Parathyroid adenoma (tissue), 2 donors: ENCODE measurements around the gene IZUMO2.

Experiments
- H2AFZ ChIP-seq: fragments of 300-600 bp; sonication (generic); one replicate; pipeline ENCODE4 v1.7.0; 2017; ENCODE audit warnings: antibody characterized with exemption, mild to moderate bottlenecking
- H3K27ac ChIP-seq: fragments of 300-600 bp; sonication (generic); one replicate; pipeline ENCODE4 v1.7.0; 2017
- H3K27me3 ChIP-seq: fragments of 300-600 bp; sonication (generic); one replicate; pipeline ENCODE4 v1.7.0; 2017; ENCODE audit warnings: low read length; ENCODE audit not compliant: control insufficient read depth, insufficient read depth
- H3K36me3 ChIP-seq: fragments of 300-600 bp; sonication (generic); one replicate; pipeline ENCODE4 v1.7.0; 2017; ENCODE audit warnings: low read length; ENCODE audit not compliant: control insufficient read depth, insufficient read depth
- H3K4me1 ChIP-seq: fragments of 300-600 bp; sonication (generic); one replicate; pipeline ENCODE4 v1.7.0; 2017; ENCODE audit warnings: control low read depth
- H3K4me2 ChIP-seq: fragments of 300-600 bp; sonication (generic); one replicate; pipeline ENCODE4 v1.7.0; 2017; ENCODE audit warnings: low read length
- H3K4me3 ChIP-seq: fragments of 300-600 bp; sonication (generic); one replicate; pipeline ENCODE4 v1.7.0; 2017; ENCODE audit warnings: low read depth, low read length
- H3K79me2 ChIP-seq: fragments of 300-600 bp; sonication (generic); one replicate; pipeline ENCODE4 v1.7.0; 2017; ENCODE audit warnings: control low read depth
- H3K9ac ChIP-seq: fragments of 300-600 bp; sonication (generic); one replicate; pipeline ENCODE4 v1.7.0; 2017; ENCODE audit warnings: mild to moderate bottlenecking
- H3K9me3 ChIP-seq: fragments of 300-600 bp; sonication (generic); one replicate; pipeline ENCODE4 v1.7.0; 2017; ENCODE audit warnings: low read length; ENCODE audit not compliant: control insufficient read depth
- TF ChIP-seq, protein P1 (sequence below): fragments of 300-600 bp; sonication (generic); IDR thresholded peaks from one replicate; pipeline ENCODE4 v1.7.0; 2017; ENCODE audit warnings: antibody characterized with exemption, mild to moderate bottlenecking
- donor health status: primary hyperparathyroidism.

IZUMO2 gene

DNA sequence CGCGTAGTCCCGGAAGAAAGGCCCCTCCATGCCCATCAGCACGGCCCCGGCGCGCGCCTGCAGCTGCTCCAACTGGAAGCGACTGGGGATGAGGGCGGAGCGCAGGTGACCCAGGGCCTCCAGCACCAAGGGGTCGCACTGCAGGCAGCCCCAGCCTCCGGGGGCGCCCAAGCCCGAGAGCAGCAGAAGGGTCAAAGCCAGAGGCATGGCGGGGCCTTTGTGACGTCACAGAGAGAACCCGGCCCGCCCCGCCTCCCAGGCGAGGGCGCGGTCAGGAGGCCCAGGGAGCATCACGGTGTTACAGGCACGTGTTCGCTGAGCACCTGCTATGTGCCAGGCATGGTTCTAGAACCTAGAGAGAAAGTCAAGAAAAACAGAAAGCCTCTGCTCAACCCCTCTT lies at the start of gene IZUMO2:
TSS of gene IZUMO2 (minus strand) at position 294 of the 400 bp plus-strand sequence. CDS start at position 207, 87 bp downstream.
- Histone ChIP-seq H2AFZ (peak within 1 kb of the TSS; percentile 33), H3K9me3 (no peaks in the 10 kb centered on the region), H3K36me3 (no peaks in the 10 kb centered on the region), H3K9ac (no peak within 1 kb of the TSS), H3K4me3 (no peak within 1 kb of the TSS), H3K27ac (no peak within 1 kb of the TSS), H3K27me3 (no peaks in the 10 kb centered on the region), H3K4me1 (peaks cover 5% of the 10 kb centered on the region), H3K79me2 (no peaks in the 10 kb centered on the region), H3K4me2 (no peak within 1 kb of the TSS)
- TF ChIP-seq, protein P1, sequence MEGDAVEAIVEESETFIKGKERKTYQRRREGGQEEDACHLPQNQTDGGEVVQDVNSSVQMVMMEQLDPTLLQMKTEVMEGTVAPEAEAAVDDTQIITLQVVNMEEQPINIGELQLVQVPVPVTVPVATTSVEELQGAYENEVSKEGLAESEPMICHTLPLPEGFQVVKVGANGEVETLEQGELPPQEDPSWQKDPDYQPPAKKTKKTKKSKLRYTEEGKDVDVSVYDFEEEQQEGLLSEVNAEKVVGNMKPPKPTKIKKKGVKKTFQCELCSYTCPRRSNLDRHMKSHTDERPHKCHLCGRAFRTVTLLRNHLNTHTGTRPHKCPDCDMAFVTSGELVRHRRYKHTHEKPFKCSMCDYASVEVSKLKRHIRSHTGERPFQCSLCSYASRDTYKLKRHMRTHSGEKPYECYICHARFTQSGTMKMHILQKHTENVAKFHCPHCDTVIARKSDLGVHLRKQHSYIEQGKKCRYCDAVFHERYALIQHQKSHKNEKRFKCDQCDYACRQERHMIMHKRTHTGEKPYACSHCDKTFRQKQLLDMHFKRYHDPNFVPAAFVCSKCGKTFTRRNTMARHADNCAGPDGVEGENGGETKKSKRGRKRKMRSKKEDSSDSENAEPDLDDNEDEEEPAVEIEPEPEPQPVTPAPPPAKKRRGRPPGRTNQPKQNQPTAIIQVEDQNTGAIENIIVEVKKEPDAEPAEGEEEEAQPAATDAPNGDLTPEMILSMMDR: no peak

DNA sequence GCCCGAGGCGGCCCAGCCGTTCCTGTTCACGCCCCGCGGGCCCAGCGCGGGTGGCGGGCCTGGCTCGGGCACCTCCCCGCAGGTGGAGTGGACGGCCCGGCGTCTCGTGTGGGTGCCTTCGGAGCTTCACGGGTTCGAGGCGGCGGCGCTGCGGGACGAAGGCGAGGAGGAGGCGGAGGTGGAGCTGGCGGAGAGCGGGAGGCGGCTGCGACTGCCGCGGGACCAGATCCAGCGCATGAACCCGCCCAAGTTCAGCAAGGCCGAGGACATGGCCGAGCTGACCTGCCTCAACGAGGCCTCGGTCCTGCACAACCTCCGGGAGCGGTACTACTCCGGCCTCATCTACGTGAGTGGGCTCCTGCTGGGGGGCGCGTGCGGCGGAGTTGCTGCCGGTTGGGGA lies 47.3 kb upstream of the IZUMO2 start:
- H3K9me3 ChIP-seq: no peaks in the 10 kb centered on the region
- H3K27me3 ChIP-seq: no peaks in the 10 kb centered on the region
- H3K4me1 ChIP-seq: no peaks in the 10 kb centered on the region
- H3K4me3 ChIP-seq: no peak overlapping the region
- H2AFZ ChIP-seq: no peak overlapping the region
- H3K79me2 ChIP-seq: no peaks in the 10 kb centered on the region
- H3K4me2 ChIP-seq: no peak overlapping the region
- H3K27ac ChIP-seq: no peak overlapping the region
- H3K9ac ChIP-seq: no peak overlapping the region
- H3K36me3 ChIP-seq: no peaks in the 10 kb centered on the region
- TF ChIP-seq, protein P1: no peak

DNA sequence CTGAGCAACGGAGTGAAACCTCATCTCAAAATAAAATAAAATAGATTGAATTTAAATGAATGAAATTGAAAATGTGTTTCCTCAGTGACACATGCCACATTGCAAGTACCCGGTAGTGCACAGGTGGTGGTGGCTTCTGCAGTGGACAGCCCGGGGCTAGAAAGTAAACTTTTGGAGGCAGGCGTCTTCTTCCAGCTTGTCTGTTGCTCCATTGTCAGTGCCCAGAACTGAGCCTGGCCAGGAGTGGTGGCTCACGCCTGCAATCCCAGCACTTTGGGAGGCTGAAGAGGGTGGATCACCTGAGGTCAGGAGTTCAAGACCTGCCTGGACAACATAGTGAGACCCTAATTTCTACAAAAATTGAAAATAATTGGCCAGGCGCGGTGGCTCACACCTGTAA lies 46.0 kb upstream of the IZUMO2 start:
- H3K27me3 ChIP-seq: no peaks in the 10 kb centered on the region
- H3K9ac ChIP-seq: no peak overlapping the region
- no peaks in the 10 kb centered on the region for H3K9me3 ChIP-seq
- no peak overlapping the region for H3K27ac ChIP-seq
- H3K36me3 ChIP-seq: no peaks in the 10 kb centered on the region
- TF ChIP-seq, protein P1: no peak
- peaks cover 4% of the 10 kb centered on the region for H3K79me2 ChIP-seq
- H3K4me1 ChIP-seq: no peaks in the 10 kb centered on the region
- H3K4me3 ChIP-seq: no peak overlapping the region
- H3K4me2 ChIP-seq: no peak overlapping the region
- no peak overlapping the region for H2AFZ ChIP-seq

DNA sequence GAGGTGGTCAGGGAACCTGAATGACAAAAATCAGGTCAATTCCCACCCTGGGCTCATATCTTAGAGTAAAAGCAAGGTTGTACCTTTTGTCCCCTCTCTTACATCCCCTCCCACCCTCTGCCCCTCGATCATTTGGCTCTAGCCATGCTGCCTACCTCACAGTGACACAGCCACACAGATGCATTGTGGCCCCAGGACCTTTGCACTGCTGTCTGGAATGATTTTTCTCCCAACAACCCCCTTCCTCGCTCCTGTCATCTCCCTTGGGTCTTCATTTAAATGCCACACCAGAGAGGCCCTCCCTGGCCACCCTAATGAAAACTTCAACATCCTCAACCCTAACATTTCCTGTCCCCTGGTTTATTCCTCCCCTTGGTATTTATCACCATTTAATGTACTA lies 44.6 kb upstream of the IZUMO2 start:
- Histone ChIP-seq H3K9ac (no peak overlapping the region), H3K27ac (no peak overlapping the region), H3K36me3 (no peaks in the 10 kb centered on the region), H3K79me2 (peaks cover 6% of the 10 kb centered on the region), H3K27me3 (no peaks in the 10 kb centered on the region), H3K4me3 (no peak overlapping the region), H2AFZ (no peak overlapping the region), H3K4me1 (no peaks in the 10 kb centered on the region), H3K4me2 (no peak overlapping the region), H3K9me3 (no peaks in the 10 kb centered on the region)
- TF ChIP-seq, protein P1: no peak

DNA sequence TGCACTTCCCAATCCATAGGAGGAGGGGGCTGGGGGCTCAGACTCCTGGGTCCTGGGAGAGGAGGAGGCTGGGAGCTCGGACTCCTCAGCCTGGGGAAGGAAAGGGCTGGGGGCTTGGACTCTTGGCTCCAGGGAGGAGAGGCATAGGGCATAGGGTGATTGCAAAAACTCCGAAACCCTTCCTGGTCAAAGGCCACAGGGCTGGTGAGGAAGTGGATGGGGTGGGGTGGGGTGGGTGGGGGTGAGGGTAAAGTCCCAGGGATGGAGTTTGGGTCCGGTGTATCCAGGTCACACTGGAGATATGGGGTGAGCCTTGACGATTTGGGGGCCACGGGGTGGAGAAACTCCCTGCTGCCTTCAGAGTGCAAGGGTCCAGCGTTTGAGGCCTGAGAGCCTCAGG lies 43.1 kb upstream of the IZUMO2 start:
- Histone ChIP-seq H3K9ac (no peak overlapping the region), H3K9me3 (no peaks in the 10 kb centered on the region), H3K36me3 (no peaks in the 10 kb centered on the region), H3K27me3 (no peaks in the 10 kb centered on the region), H2AFZ (no peak overlapping the region), H3K4me2 (no peak overlapping the region), H3K79me2 (peaks cover 6% of the 10 kb centered on the region), H3K4me3 (no peak overlapping the region), H3K27ac (peak overlapping the region; percentile 65), H3K4me1 (no peaks in the 10 kb centered on the region)
- TF ChIP-seq, protein P1: no peak
